ENCODE data around the gene RMND5B. TPM values are rescaled to one million over a fixed set of nuclear protein-coding genes. Genes with fewer than 3 reads are reported as not detected.

The RMND5B gene
- polyA plus RNA-seq, 1 of the 3 experiments (the other 2 are of a cell fraction), result 42.8 TPM

GRCh38 chr5:178193251-178193809 is 62.5 kb downstream of the RMND5B start (continued):
- TF ChIP-seq MXI1 (IDR thresholded peaks at IDR 0.05; ENCODE audit: low read depth, low read length), result no peak
- no peak for TF ChIP-seq GATA2 (CRISPR knock-in tag; IDR thresholded peaks at IDR 0.05)

GRCh38 chr5:178194026-178194425 is 63.2 kb downstream of the RMND5B start:
- H2AFZ ChIP-seq (ENCODE audit: low read depth), result no peak overlapping the region
- H3K9me2 ChIP-seq, result no peaks in the 10 kb centered on the region
- H3K4me1 ChIP-seq (ENCODE audit: control insufficient read depth in 1 of 2, insufficient read depth in 2 of 2, low read depth in 1 of 2, low read length in 1 of 2), result no peaks in the 10 kb centered on the region
- no peaks in the 10 kb centered on the region for H3F3A ChIP-seq (replicated peaks; ENCODE audit: insufficient read depth)
- H3K27ac ChIP-seq (ENCODE audit: low read depth in 2 of 2, low read length in 1 of 2), result no peak overlapping the region
- 44% methylated on average over 5 of the region's 7 CpGs for WGBS (ENCODE audit: low lambda C conversion rate)
- H4K20me1 ChIP-seq (ENCODE audit: insufficient read depth), result no peaks in the 10 kb centered on the region
- no peak overlapping the region for H3K4me2 ChIP-seq
- no peaks in the 10 kb centered on the region; the same call in 1 of the 2 replicates for H3K27me3 ChIP-seq (ENCODE audit: insufficient read depth)
- CTCF ChIA-PET, result no interaction called here
- TF ChIP-seq, protein P1, sequence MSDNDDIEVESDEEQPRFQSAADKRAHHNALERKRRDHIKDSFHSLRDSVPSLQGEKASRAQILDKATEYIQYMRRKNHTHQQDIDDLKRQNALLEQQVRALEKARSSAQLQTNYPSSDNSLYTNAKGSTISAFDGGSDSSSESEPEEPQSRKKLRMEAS (IDR thresholded peaks at IDR 0.05; ENCODE audit: low read depth), result no peak
- TF ChIP-seq MEF2A (IDR thresholded peaks at IDR 0.05; ENCODE audit: borderline replicate concordance, low read depth), result no peak
- TF ChIP-seq, protein P2, sequence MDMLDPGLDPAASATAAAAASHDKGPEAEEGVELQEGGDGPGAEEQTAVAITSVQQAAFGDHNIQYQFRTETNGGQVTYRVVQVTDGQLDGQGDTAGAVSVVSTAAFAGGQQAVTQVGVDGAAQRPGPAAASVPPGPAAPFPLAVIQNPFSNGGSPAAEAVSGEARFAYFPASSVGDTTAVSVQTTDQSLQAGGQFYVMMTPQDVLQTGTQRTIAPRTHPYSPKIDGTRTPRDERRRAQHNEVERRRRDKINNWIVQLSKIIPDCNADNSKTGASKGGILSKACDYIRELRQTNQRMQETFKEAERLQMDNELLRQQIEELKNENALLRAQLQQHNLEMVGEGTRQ (IDR thresholded peaks at IDR 0.05; ENCODE audit: borderline replicate concordance, low read depth, low read length), result no peak
- TF ChIP-seq SIN3A (IDR thresholded peaks at IDR 0.05; ENCODE audit: borderline replicate concordance, low read depth, low read length), result no peak
- no peak for TF ChIP-seq EZH2phosphoT487 (IDR thresholded peaks at IDR 0.05; ENCODE audit: borderline replicate concordance, low read depth)
- no peak for DNase-seq
- no peak overlapping the region for H3K4me3 ChIP-seq (ENCODE audit: low read depth in 2 of 2, low read length in 1 of 2)
- no peaks in the 10 kb centered on the region for H3K9me3 ChIP-seq
- POLR2A ChIA-PET, result no interaction called here
- H3K9ac ChIP-seq, result no peak overlapping the region
- H3K79me2 ChIP-seq (ENCODE audit: insufficient read depth), result no peaks in the 10 kb centered on the region
- no peaks in the 10 kb centered on the region for H3K36me3 ChIP-seq (replicated peaks in 1 of 2; ENCODE audit: control insufficient read depth in 1 of 2, insufficient read depth in 2 of 2, low read length in 1 of 2)

- Histone ChIP-seq H2AFZ (ENCODE audit: low read depth) (no peak overlapping the region), H3F3A (replicated peaks; ENCODE audit: insufficient read depth) (no peaks in the 10 kb centered on the region), H3K27me3 (ENCODE audit: insufficient read depth) (no peaks in the 10 kb centered on the region; the same call in 1 of the 2 replicates), H3K9me3 (no peaks in the 10 kb centered on the region), H3K27ac (ENCODE audit: low read depth in 2 of 2, low read length in 1 of 2) (no peak overlapping the region), H3K9ac (no peak overlapping the region), H3K4me2 (no peak overlapping the region), H3K4me1 (ENCODE audit: control insufficient read depth in 1 of 2, insufficient read depth in 2 of 2, low read depth in 1 of 2, low read length in 1 of 2) (no peaks in the 10 kb centered on the region), H3K36me3 (replicated peaks in 1 of 2; ENCODE audit: control insufficient read depth in 1 of 2, insufficient read depth in 2 of 2, low read length in 1 of 2) (no peaks in the 10 kb centered on the region), H3K9me2 (no peaks in the 10 kb centered on the region), H4K20me1 (ENCODE audit: insufficient read depth) (no peaks in the 10 kb centered on the region), H3K79me2 (ENCODE audit: insufficient read depth) (no peaks in the 10 kb centered on the region), H3K4me3 (ENCODE audit: low read depth in 2 of 2, low read length in 1 of 2) (no peak overlapping the region)
- TF ChIP-seq NRF1 (IDR thresholded peaks at IDR 0.05; ENCODE audit: low read depth, low read length) (no peak), NFIC (IDR thresholded peaks at IDR 0.05; ENCODE audit: borderline replicate concordance) (no peak), RFX5 (IDR thresholded peaks at IDR 0.05; ENCODE audit: low read length) (no peak), GABPA (IDR thresholded peaks at IDR 0.05; ENCODE audit: low read depth) (no peak), SIN3A (IDR thresholded peaks at IDR 0.05; ENCODE audit: borderline replicate concordance, low read depth, low read length) (no peak), EZH2phosphoT487 (IDR thresholded peaks at IDR 0.05; ENCODE audit: borderline replicate concordance, low read depth) (no peak), ZBTB33 (IDR thresholded peaks at IDR 0.05; ENCODE audit: borderline replicate concordance, low read depth) (no peak), USF1 (IDR thresholded peaks at IDR 0.05; ENCODE audit: borderline replicate concordance, low read depth) (no peak), POLR2AphosphoS5 (IDR thresholded peaks at IDR 0.05; ENCODE audit: low read depth, low read length) (no peak), JUND (IDR thresholded peaks at IDR 0.05) (no peak), MXI1 (IDR thresholded peaks at IDR 0.05; ENCODE audit: low read depth, low read length) (no peak), RCOR1 (IDR thresholded peaks at IDR 0.05; ENCODE audit: low read length) (no peak), MEF2A (IDR thresholded peaks at IDR 0.05; ENCODE audit: borderline replicate concordance, low read depth) (no peak), FOXM1 (IDR thresholded peaks at IDR 0.05; ENCODE audit: low read depth) (no peak), TEAD4 (IDR thresholded peaks at IDR 0.05; ENCODE audit: borderline replicate concordance, insufficient read depth) (no peak)
- TF ChIP-seq, protein P2 (IDR thresholded peaks at IDR 0.05; ENCODE audit: borderline replicate concordance, low read depth, low read length), result no peak
- CTCF ChIA-PET, result interaction anchor here (0.8 to 2.3 kb wide), 6 partner anchors 10 to 393 kb away, joined by 3 to 9 read pairs (median 4); partner anchors contain the start of gene COL23A1
- DNase-seq, result no peak
- 78% methylated on average over 7 of the region's 7 CpGs for WGBS (ENCODE audit: low lambda C conversion rate)
- POLR2A ChIA-PET, result interaction anchor here (1.4 kb wide), 1 partner anchor 8 kb away, joined by 3 read pairs; the partner anchor contains the start of gene HNRNPAB
These were observed 65.5 kb downstream of the RMND5B start for GRCh38 chr5:178196281-178196812.
